HG02763 (cell line): ENCODE data around the gene NKD1.
"Not testable (repeated sequence)": the region's sequence is repeated elsewhere in the genome, so short reads cannot be mapped to it uniquely, and the experiment has no call there.

Experiments
- ATAC-seq: cut with Tn5 transposase; IDR thresholded peaks from one replicate; pipeline ENCODE4 v1.9.1; 2021; ENCODE audit warnings: mild to moderate bottlenecking, moderate library complexity; ENCODE audit not compliant: unreplicated experiment

Gene NKD1

GRCh38 chr16:50574745-50575136, 26.5 kb downstream of the NKD1 start:
- ATAC-seq: no peak

GRCh38 chr16:50575743-50576142, 27.5 kb downstream of the NKD1 start:
- ATAC-seq: no peak

- no peak for ATAC-seq
Observed at GRCh38 chr16:50576403-50577113, 28.4 kb downstream of the NKD1 start.

GRCh38 chr16:50578137-50578536, 29.9 kb downstream of the NKD1 start:
- no peak for ATAC-seq

- ATAC-seq: not testable (repeated sequence)
Observed at GRCh38 chr16:50579373-50579772, 31.2 kb downstream of the NKD1 start.

GRCh38 chr16:50580180-50580798, 32.1 kb downstream of the NKD1 start:
- no peak for ATAC-seq

- no peak for ATAC-seq
Observed at GRCh38 chr16:50581845-50582244, 33.6 kb downstream of the NKD1 start.

- no peak for ATAC-seq
Observed at GRCh38 chr16:50583211-50583610, 35.0 kb downstream of the NKD1 start.

GRCh38 chr16:50584033-50584722, 36.0 kb downstream of the NKD1 start:
- ATAC-seq: no peak

GRCh38 chr16:50585331-50585776, 37.2 kb downstream of the NKD1 start:
- no peak for ATAC-seq

- no peak for ATAC-seq
Observed at GRCh38 chr16:50587543-50587942, 39.3 kb downstream of the NKD1 start.

GRCh38 chr16:50588276-50588675, 40.1 kb downstream of the NKD1 start:
- no peak for ATAC-seq

GRCh38 chr16:50591209-50591608, 43.0 kb downstream of the NKD1 start:
- ATAC-seq: no peak

GRCh38 chr16:50591800-50592771, 43.9 kb downstream of the NKD1 start:
- ATAC-seq: no peak

- no peak for ATAC-seq
Observed at GRCh38 chr16:50592996-50593395, 44.8 kb downstream of the NKD1 start.

GRCh38 chr16:50593410-50594150, 45.4 kb downstream of the NKD1 start:
- ATAC-seq: no peak

GRCh38 chr16:50594308-50595260, 46.4 kb downstream of the NKD1 start:
- ATAC-seq: no peak

GRCh38 chr16:50595859-50596258, 47.7 kb downstream of the NKD1 start:
- ATAC-seq: no peak
